ENCODE measurements around the gene RGSL1. TPM values are rescaled to one million over a fixed set of nuclear protein-coding genes. Genes with fewer than 3 reads are reported as not detected.

The RGSL1 gene
- total RNA-seq, result not detected

- H3K4me3 ChIP-seq, result no peak within 1 kb of the TSS
- H3K36me3 ChIP-seq, result no peaks in the 10 kb centered on the region
- no peaks in the 10 kb centered on the region for H3K9me3 ChIP-seq
- no peak within 1 kb of the TSS for H3K27ac ChIP-seq
- TF ChIP-seq, protein P1, sequence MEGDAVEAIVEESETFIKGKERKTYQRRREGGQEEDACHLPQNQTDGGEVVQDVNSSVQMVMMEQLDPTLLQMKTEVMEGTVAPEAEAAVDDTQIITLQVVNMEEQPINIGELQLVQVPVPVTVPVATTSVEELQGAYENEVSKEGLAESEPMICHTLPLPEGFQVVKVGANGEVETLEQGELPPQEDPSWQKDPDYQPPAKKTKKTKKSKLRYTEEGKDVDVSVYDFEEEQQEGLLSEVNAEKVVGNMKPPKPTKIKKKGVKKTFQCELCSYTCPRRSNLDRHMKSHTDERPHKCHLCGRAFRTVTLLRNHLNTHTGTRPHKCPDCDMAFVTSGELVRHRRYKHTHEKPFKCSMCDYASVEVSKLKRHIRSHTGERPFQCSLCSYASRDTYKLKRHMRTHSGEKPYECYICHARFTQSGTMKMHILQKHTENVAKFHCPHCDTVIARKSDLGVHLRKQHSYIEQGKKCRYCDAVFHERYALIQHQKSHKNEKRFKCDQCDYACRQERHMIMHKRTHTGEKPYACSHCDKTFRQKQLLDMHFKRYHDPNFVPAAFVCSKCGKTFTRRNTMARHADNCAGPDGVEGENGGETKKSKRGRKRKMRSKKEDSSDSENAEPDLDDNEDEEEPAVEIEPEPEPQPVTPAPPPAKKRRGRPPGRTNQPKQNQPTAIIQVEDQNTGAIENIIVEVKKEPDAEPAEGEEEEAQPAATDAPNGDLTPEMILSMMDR (IDR thresholded peaks at IDR 0.05), result no peak
- no peak for TF ChIP-seq POLR2A (IDR thresholded peaks at IDR 0.05)
- DNase-seq, result no peak
- no peaks in the 10 kb centered on the region for H3K4me1 ChIP-seq
- H3K27me3 ChIP-seq, result no peaks in the 10 kb centered on the region
Observed at GRCh38 chr1:182450087-182450486, at the start of gene RGSL1. Gene RGSL1 (plus strand): TSS chr1:182450146. CDS start chr1:182450166, 20 bp downstream.

- Histone ChIP-seq H3K27me3 (no peaks in the 10 kb centered on the region), H3K4me3 (no peak within 1 kb of the TSS), H3K27ac (no peak within 1 kb of the TSS), H3K36me3 (no peaks in the 10 kb centered on the region), H3K4me1 (peaks cover 0 to 7% (median 0%) of the 10 kb centered on the region in 4 donors), H3K9me3 (peaks cover 0 to 6% (median 0%) of the 10 kb centered on the region in 4 donors)
- TF ChIP-seq POLR2A (IDR thresholded peaks at IDR 0.05), result no peak
- TF ChIP-seq, protein P1 (IDR thresholded peaks at IDR 0.05), result no peak
- no peak for DNase-seq
Observed at GRCh38 chr1:182400567-182400966, 49.4 kb upstream of the RGSL1 start, which contains the start of gene TEDDM1. Gene TEDDM1 (minus strand): TSS chr1:182400667. CDS start chr1:182400485, 182 bp downstream.

DNA sequence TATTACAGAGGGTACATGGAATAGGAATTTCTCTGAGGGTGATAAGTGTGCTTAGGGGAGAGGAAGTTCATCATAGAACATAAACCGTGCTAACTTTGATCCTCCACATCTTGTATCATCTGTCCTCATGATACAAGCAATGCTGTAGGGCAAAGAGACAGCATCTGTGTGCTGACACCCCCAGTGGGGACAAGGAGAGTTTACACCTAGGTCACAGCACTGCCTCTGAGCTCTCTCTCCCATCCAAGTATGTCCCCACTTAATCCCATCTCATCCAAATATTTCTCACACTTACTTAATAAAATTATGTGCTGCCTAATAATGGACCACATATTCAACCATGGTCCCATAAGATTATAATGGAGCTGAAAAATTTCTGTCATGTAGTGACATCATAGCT lies 45.2 kb upstream of the RGSL1 start:
- Histone ChIP-seq H3K4me3 (no peak overlapping the region), H3K4me1 (no peaks in the 10 kb centered on the region), H3K9me3 (peaks cover 0 to 6% (median 0%) of the 10 kb centered on the region in 4 donors), H3K27ac (no peak overlapping the region), H3K36me3 (no peaks in the 10 kb centered on the region), H3K27me3 (no peaks in the 10 kb centered on the region)
- TF ChIP-seq, protein P1 (IDR thresholded peaks at IDR 0.05), result no peak
- no peak for TF ChIP-seq POLR2A (IDR thresholded peaks at IDR 0.05)
- no peak for DNase-seq

DNA sequence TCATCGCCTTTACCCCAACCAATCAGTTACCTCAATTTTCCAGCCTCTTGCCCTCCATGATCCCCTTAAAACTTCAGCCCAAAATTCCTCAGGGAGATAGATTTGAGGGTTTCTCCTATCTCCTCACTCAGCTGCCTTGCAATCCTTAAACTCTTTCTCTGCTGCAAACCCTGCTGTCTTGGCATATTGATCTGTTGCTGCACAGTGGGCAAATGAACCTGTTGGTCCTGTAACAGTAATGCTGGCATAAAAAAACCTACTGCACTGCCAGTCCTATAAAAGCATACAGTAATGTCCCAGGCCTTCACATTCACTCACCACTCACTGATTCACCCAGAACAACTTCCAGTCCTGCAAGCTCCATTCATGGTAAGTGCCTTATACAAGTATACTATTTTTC lies 44.4 kb upstream of the RGSL1 start:
- no peaks in the 10 kb centered on the region for H3K36me3 ChIP-seq
- H3K4me1 ChIP-seq, result no peaks in the 10 kb centered on the region
- no peak overlapping the region for H3K4me3 ChIP-seq
- no peak for TF ChIP-seq POLR2A (IDR thresholded peaks at IDR 0.05)
- TF ChIP-seq, protein P1 (IDR thresholded peaks at IDR 0.05), result no peak
- peaks cover 0 to 6% (median 0%) of the 10 kb centered on the region in 4 donors for H3K9me3 ChIP-seq
- no peak for DNase-seq
- no peak overlapping the region for H3K27ac ChIP-seq
- no peaks in the 10 kb centered on the region for H3K27me3 ChIP-seq

DNA sequence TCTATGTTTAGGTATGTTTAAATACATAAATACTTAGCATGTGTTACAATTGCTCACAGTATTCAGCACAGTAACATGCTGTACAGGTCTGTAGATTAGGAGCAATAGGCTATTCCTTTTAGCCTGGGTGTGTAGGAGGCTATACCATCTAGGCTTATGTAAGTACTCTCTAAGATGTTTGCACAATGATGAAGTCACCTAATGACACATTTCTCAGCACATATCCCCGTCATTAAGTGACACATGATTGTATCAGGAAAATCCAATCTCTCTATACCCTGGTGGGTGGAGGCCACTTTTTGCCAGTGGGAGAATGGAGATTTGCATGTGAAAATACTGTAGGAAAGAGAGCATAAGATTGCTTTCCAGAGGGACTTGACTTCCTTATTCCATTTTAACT lies 43.9 kb upstream of the RGSL1 start:
- H3K27me3 ChIP-seq, result no peaks in the 10 kb centered on the region
- peaks cover 0 to 6% (median 0%) of the 10 kb centered on the region in 4 donors for H3K9me3 ChIP-seq
- H3K4me3 ChIP-seq, result no peak overlapping the region
- DNase-seq, result no peak
- no peak overlapping the region for H3K27ac ChIP-seq
- no peaks in the 10 kb centered on the region for H3K36me3 ChIP-seq
- H3K4me1 ChIP-seq, result no peaks in the 10 kb centered on the region
- no peak for TF ChIP-seq POLR2A (IDR thresholded peaks at IDR 0.05)
- TF ChIP-seq, protein P1 (IDR thresholded peaks at IDR 0.05), result no peak

GRCh38 chr1:182407724-182408123 lies 42.2 kb upstream of the RGSL1 start:
- Histone ChIP-seq H3K27me3 (no peaks in the 10 kb centered on the region), H3K4me3 (no peak overlapping the region), H3K9me3 (peaks cover 0 to 6% (median 0%) of the 10 kb centered on the region in 4 donors), H3K36me3 (no peaks in the 10 kb centered on the region), H3K27ac (no peak overlapping the region), H3K4me1 (no peaks in the 10 kb centered on the region)
- DNase-seq, result no peak
- TF ChIP-seq POLR2A (IDR thresholded peaks at IDR 0.05), result no peak
- TF ChIP-seq, protein P1 (IDR thresholded peaks at IDR 0.05), result no peak

Data from Peyer's patch (tissue), 4 donors.